Measurements from ENCODE around the gene RBP3.

- TF ChIP-seq CTCF (IDR thresholded peaks at IDR 0.05) (peak; percentile 29), ZFX (IDR thresholded peaks at IDR 0.05; ENCODE audit: borderline replicate concordance) (no peak)
These were observed 38.6 kb upstream of the RBP3 start for GRCh38 chr10:47309408-47310089.
